ENCODE results near the gene SPTBN1. TPM values are rescaled to one million over a fixed set of nuclear protein-coding genes. Genes with fewer than 3 reads are reported as not detected.

The SPTBN1 gene
- total RNA-seq (2022; extraction: Qiagen RNA extraction) = 128 to 160 TPM (median 148 TPM) in 5 replicates

GRCh38 chr2:54455563-54456361 is at the start of gene SPTBN1:
SPTBN1 (plus strand) TSS chr2:54456327; CDS start chr2:54526419, 70,092 bp downstream.

Other genes starting within 250 kb of the SPTBN1 start
- not detected in 5 replicates for gene TSPYL6, start 200.1 kb upstream of the SPTBN1 start, total RNA-seq (2022; extraction: Qiagen RNA extraction)

All from A549 treated with CORT108297 at 1 μM for 4 hours (cell line).